CD4-positive, alpha-beta T cell (primary cell): ENCODE results near the gene MAPK4. TPM values are rescaled to one million over a fixed set of nuclear protein-coding genes. Genes with fewer than 3 reads are reported as not detected.
"Not testable (repeated sequence)": the region's sequence is repeated elsewhere in the genome, so short reads cannot be mapped to it uniquely, and the experiment has no call there.

ENCODE experiments used
- ATAC-seq: fragments of 200-7000 bp; cut with Tn5 transposase; one replicate; pipeline ENCODE4 v1.10.0; 2022; ENCODE audit warnings: mild to moderate bottlenecking; ENCODE audit not compliant: poor library complexity
- CTCF ChIA-PET: fragments of 350-600 bp; sonication (Branson Sonifier 250); formaldehyde crosslinking; loops from one replicate; lab custom pipeline; 2021; ENCODE audit warnings: antibody characterized with exemption, inconsistent platforms; lab: Charles Lee
- POLR2A ChIA-PET: fragments of 350-600 bp; sonication (Branson Sonifier 250); formaldehyde crosslinking; loops from one replicate; lab custom pipeline; 2021; ENCODE audit warnings: antibody characterized with exemption, inconsistent platforms; lab: Charles Lee
- DNase-seq, 14 experiments: peaks; one replicate each; pipeline ENCODE4 v3.0.0-alpha.2; 2013 to 2020; ENCODE audit warnings: mixed read lengths in 2 of 14
- H3K27ac ChIP-seq, 2 donors: one replicate each; pipeline versions ENCODE4 v1.5.1 to v1.7.0; 2013; ENCODE audit warnings: low read length in 2 of 2, low read depth in 1 of 2, mild to moderate bottlenecking in 1 of 2
- H3K27me3 ChIP-seq, 2 experiments: 1 replicate in 1 of 2; 2 replicates in 1 of 2; pipeline versions ENCODE4 v1.6.1 to v1.7.0; 2013; ENCODE audit warnings: low read length in 2 of 2, control low read depth in 1 of 2, mild to moderate bottlenecking in 1 of 2, moderate library complexity in 1 of 2; ENCODE audit not compliant: insufficient read depth in 2 of 2, control insufficient read depth in 1 of 2
- H3K36me3 ChIP-seq: one replicate; pipeline ENCODE4 v1.6.1; 2013; ENCODE audit warnings: low read length, control low read depth; ENCODE audit not compliant: insufficient read depth
- H3K4me1 ChIP-seq: one replicate; pipeline ENCODE4 v1.6.1; 2013; ENCODE audit warnings: low read length, control low read depth; ENCODE audit not compliant: insufficient read depth
- H3K4me3 ChIP-seq: one replicate; pipeline ENCODE4 v1.5.1; 2013; ENCODE audit warnings: mild to moderate bottlenecking, low read length, moderate library complexity
- H3K9me3 ChIP-seq, 2 experiments: 1 replicate in 1 of 2; 2 replicates in 1 of 2; pipeline versions ENCODE4 v1.6.1 to v1.7.0; 2013; ENCODE audit warnings: low read length in 2 of 2, mild to moderate bottlenecking in 2 of 2, control low read depth in 1 of 2, moderate library complexity in 1 of 2; ENCODE audit not compliant: control insufficient read depth in 1 of 2, insufficient read depth in 1 of 2
- H3K27ac Mint-ChIP-seq: one replicate; pipeline ENCODE4 v1.8.0; 2020; ENCODE audit warnings: mixed read lengths
- H3K27me3 Mint-ChIP-seq: one replicate; pipeline ENCODE4 v1.8.0; 2021; ENCODE audit warnings: mixed read lengths
- H3K36me3 Mint-ChIP-seq: one replicate; pipeline ENCODE4 v1.8.0; 2021; ENCODE audit warnings: low read depth, mixed read lengths
- H3K4me1 Mint-ChIP-seq: one replicate; pipeline ENCODE4 v1.8.0; 2021; ENCODE audit warnings: low read depth, mixed read lengths
- H3K4me3 Mint-ChIP-seq: one replicate; pipeline ENCODE4 v1.8.0; 2020; ENCODE audit warnings: mild to moderate bottlenecking, mixed read lengths
- H3K9me3 Mint-ChIP-seq: one replicate; pipeline ENCODE4 v1.8.0; 2020; ENCODE audit warnings: mixed read lengths
- CTCF ChIP-seq: fragments of 200-600 bp; IDR thresholded peaks from one replicate; pipeline ENCODE4 v1.8.0; 2022; ENCODE audit warnings: antibody characterized with exemption, mild to moderate bottlenecking
- intact Hi-C, 2 experiments: fragments of 100-400 bp; cut with DNase I in 1 of 2; cut with micrococcal nuclease in 1 of 2; formaldehyde crosslinking; loops; one replicate each; pipeline versions ENCODE4 v1.15.1 to v1.9.0; 2023 to 2025; cut with DNase I, micrococcal nuclease
- total RNA-seq, 174 experiments: library from RNA in 2 of 174; stranded (reverse) in 2 of 174; gene quantifications; one replicate each; pipeline ENCODE4 v1.2.3 and lab custom pipeline; 2021 to 2026

MAPK4 gene
- total RNA-seq, 2 experiments from 2014 or later, result not detected

- intact Hi-C loops, result no loop called here
- Histone ChIP-seq H3K27ac (no peak overlapping the region), H3K27me3 (no peaks in the 10 kb centered on the region), H3K4me3 (no peak overlapping the region), H3K9me3 (no peaks in the 10 kb centered on the region), H3K36me3 (no peaks in the 10 kb centered on the region), H3K4me1 (no peaks in the 10 kb centered on the region)
- no peaks in the 10 kb centered on the region for H3K4me1 Mint-ChIP-seq
- ATAC-seq (no peak), DNase-seq (no peak)
- CTCF ChIA-PET, result no interaction called here
- no peak for TF ChIP-seq CTCF
- H3K9me3 Mint-ChIP-seq, result no peaks in the 10 kb centered on the region
- H3K27ac Mint-ChIP-seq, result no peak overlapping the region
- H3K27me3 Mint-ChIP-seq, result peaks cover 2% of the 10 kb centered on the region
- H3K4me3 Mint-ChIP-seq, result no peak overlapping the region
- no peaks in the 10 kb centered on the region for H3K36me3 Mint-ChIP-seq
- POLR2A ChIA-PET, result no interaction called here
Observed at GRCh38 chr18:50706199-50706598, 146.3 kb downstream of the MAPK4 start.

GRCh38 chr18:50706651-50707050, 146.8 kb downstream of the MAPK4 start:
- Histone ChIP-seq H3K27ac (no peak overlapping the region), H3K27me3 (no peaks in the 10 kb centered on the region), H3K4me3 (no peak overlapping the region), H3K36me3 (no peaks in the 10 kb centered on the region), H3K9me3 (no peaks in the 10 kb centered on the region), H3K4me1 (no peaks in the 10 kb centered on the region)
- Mint-ChIP-seq H3K4me1 (no peaks in the 10 kb centered on the region), H3K9me3 (no peaks in the 10 kb centered on the region), H3K4me3 (no peak overlapping the region), H3K36me3 (no peaks in the 10 kb centered on the region), H3K27me3 (no peaks in the 10 kb centered on the region), H3K27ac (no peak overlapping the region)
- no peak for TF ChIP-seq CTCF
- ChIA-PET CTCF (no interaction called here), POLR2A (no interaction called here)
- no peak for DNase-seq
- intact Hi-C loops, result no loop called here
- ATAC-seq, result no peak

GRCh38 chr18:50707297-50707696, 147.4 kb downstream of the MAPK4 start:
- H3K9me3 Mint-ChIP-seq, H3K4me1 Mint-ChIP-seq, H3K36me3 Mint-ChIP-seq, H3K4me3 Mint-ChIP-seq, DNase-seq, POLR2A ChIA-PET, CTCF ChIA-PET, intact Hi-C loops, H3K27me3 ChIP-seq, ATAC-seq, H3K4me3 ChIP-seq, H3K9me3 ChIP-seq, H3K36me3 ChIP-seq, H3K27ac Mint-ChIP-seq, H3K27me3 Mint-ChIP-seq, H3K4me1 ChIP-seq, H3K27ac ChIP-seq: not testable (repeated sequence)

DNA sequence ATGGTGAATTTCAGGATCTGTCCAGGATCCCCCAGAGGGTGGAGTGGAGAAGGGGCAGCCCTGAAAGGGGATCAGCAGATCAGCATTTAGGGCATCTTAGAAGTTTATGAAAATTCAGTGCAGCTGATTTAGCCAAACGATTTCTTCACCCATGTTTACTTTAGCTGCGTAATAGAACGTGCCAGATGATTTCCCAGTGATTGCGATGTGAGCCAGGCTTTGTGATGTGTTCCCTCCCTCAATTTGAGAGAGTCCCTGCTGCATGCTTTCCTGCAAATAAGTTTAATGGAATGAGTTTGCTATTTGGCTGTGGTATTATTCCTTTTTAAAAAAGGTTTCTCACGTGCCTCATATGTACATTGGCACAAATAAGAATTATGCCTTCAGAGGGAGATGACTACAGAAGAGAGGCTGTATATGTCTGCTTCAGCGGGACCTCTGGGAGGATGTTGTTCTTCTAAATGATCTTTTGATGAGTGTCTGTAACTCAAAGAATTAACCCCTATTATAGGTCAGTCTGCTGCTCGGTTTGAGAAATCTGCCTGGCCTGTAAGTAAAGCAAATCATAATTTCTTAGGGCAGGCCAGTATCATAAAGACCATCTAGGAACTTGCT, 148.1 kb downstream of the MAPK4 start:
- Histone ChIP-seq H3K36me3 (no peaks in the 10 kb centered on the region), H3K4me3 (no peak overlapping the region), H3K9me3 (no peaks in the 10 kb centered on the region), H3K4me1 (no peaks in the 10 kb centered on the region), H3K27ac (no peak overlapping the region), H3K27me3 (no peaks in the 10 kb centered on the region)
- Mint-ChIP-seq H3K4me3 (no peak overlapping the region), H3K9me3 (no peaks in the 10 kb centered on the region), H3K36me3 (no peaks in the 10 kb centered on the region), H3K27ac (no peak overlapping the region), H3K4me1 (no peaks in the 10 kb centered on the region), H3K27me3 (no peaks in the 10 kb centered on the region)
- CTCF ChIA-PET, result no interaction called here
- ATAC-seq (no peak), DNase-seq (no peak)
- no peak for TF ChIP-seq CTCF
- POLR2A ChIA-PET, result no interaction called here
- intact Hi-C loops, result no loop called here
